ENCODE results near the gene MLPH. TPM values are rescaled to one million over a fixed set of nuclear protein-coding genes. Genes with fewer than 3 reads are reported as not detected.

The MLPH gene
- total RNA-seq, 1 donor from 2014 or later: not detected

DNA sequence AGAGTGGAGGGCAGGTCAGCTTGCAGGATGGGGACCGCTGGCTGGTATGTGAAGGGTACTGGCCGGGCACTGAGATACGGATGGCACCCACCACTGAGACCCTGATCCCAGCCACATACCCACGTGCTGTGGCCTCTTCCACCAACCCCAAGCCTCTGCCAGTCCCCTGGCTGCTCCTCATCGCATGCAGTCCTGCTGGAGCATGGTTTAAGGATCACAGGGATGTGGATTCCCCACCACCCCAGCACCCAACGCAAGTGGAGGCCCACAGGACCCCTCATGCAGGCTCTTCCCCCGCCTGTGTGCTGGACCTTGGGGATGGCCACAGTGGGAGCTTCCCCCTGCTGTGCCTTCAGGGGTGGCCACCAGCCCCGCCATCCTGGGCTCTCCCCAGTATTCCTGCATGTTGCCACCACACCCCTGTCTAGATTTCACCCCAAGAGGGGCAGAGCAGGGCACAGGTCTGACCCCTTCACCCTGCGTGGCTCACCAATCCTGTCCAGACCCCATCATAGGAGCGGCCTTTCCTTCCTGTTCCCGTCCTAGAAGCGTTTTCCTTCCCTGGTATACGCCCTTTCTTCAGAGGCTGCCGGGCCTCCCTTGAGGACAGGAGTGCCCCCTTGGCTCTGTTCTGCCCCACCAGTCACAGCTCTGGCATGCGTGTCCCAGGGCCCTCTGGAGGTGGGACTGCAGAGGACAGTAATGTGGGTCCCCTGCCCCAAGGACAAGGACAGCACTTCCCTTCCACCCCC is 18.3 kb downstream of the MLPH start:
- Histone ChIP-seq H3K27ac (ENCODE audit: low read depth, low read length) (no peak overlapping the region), H3K9me3 (ENCODE audit: control insufficient read depth in 3 of 3, low read length in 3 of 3) (no peaks in the 10 kb centered on the region), H3K27me3 (ENCODE audit: control insufficient read depth in 3 of 3, insufficient read depth in 3 of 3, low read length in 3 of 3) (peaks cover 0 to 2% (median 0%) of the 10 kb centered on the region in 3 donors), H3K4me1 (ENCODE audit: control insufficient read depth in 3 of 3, insufficient read depth in 3 of 3, low read length in 3 of 3) (peaks cover 0 to 15% (median 0%) of the 10 kb centered on the region in 3 donors), H3K36me3 (ENCODE audit: control insufficient read depth in 3 of 3, insufficient read depth in 3 of 3, low read length in 3 of 3) (no peaks in the 10 kb centered on the region), H3K4me3 (ENCODE audit: low read length in 3 of 3) (no peak overlapping the region), H3K9ac (ENCODE audit: low read depth in 1 of 3, low read length in 3 of 3) (no peak overlapping the region)

DNA sequence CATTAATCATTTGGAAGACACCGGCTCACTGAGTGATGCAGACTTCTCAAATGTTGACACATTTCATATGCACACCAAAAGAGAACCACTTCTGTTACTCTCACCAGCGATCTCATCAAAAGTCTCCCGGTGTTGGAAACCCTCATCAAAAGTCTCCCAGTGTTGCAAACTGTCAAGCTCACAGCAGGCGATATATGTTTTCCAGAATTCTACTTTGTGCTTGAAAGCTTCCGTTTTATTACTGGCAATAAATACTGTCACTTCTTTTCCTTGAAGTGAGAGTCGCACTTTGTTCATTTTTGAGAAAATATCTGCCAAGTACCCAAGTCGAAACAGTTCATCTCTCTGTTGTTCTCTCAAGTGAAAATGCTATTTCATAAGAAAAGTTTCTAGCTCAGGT is 20.5 kb downstream of the MLPH start:
- H3K27me3 ChIP-seq (ENCODE audit: control insufficient read depth in 3 of 3, insufficient read depth in 3 of 3, low read length in 3 of 3): peaks cover 0 to 2% (median 0%) of the 10 kb centered on the region in 3 donors
- no peaks in the 10 kb centered on the region for H3K36me3 ChIP-seq (ENCODE audit: control insufficient read depth in 3 of 3, insufficient read depth in 3 of 3, low read length in 3 of 3)
- peaks cover 2 to 14% (median 4%) of the 10 kb centered on the region in 3 donors for H3K4me1 ChIP-seq (ENCODE audit: control insufficient read depth in 3 of 3, insufficient read depth in 3 of 3, low read length in 3 of 3)
- H3K4me3 ChIP-seq (ENCODE audit: low read length in 3 of 3): no peak overlapping the region
- H3K9ac ChIP-seq (ENCODE audit: low read depth in 1 of 3, low read length in 3 of 3): no peak overlapping the region
- no peak overlapping the region for H3K27ac ChIP-seq (ENCODE audit: low read depth, low read length)
- H3K9me3 ChIP-seq (ENCODE audit: control insufficient read depth in 3 of 3, low read length in 3 of 3): no peaks in the 10 kb centered on the region

DNA sequence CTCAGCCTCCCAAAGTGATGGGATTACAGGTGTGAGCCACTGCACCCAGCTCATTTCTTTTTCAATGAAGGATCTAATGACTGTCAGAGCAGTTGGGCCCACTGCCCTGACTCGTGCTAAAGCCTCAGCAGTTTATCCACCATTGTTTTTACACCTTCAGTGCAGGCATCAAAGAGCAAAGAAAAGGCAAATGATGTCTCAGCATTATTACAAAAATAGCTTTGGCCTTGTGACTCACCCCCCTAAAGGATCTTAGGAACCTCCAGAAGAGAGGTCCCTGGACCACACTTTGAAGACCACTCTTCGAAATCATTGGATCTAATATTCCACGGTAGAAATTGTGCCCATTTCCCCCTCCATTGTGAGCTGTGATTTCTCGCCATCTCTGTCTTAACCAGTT is 21.3 kb downstream of the MLPH start:
- no peak overlapping the region for H3K9ac ChIP-seq (ENCODE audit: low read depth in 1 of 3, low read length in 3 of 3)
- H3K9me3 ChIP-seq (ENCODE audit: control insufficient read depth in 3 of 3, low read length in 3 of 3): no peaks in the 10 kb centered on the region
- no peak overlapping the region for H3K27ac ChIP-seq (ENCODE audit: low read depth, low read length)
- H3K36me3 ChIP-seq (ENCODE audit: control insufficient read depth in 3 of 3, insufficient read depth in 3 of 3, low read length in 3 of 3): no peaks in the 10 kb centered on the region
- H3K27me3 ChIP-seq (ENCODE audit: control insufficient read depth in 3 of 3, insufficient read depth in 3 of 3, low read length in 3 of 3): peaks cover 0 to 2% (median 0%) of the 10 kb centered on the region in 3 donors
- no peak overlapping the region for H3K4me3 ChIP-seq (ENCODE audit: low read length in 3 of 3)
- H3K4me1 ChIP-seq (ENCODE audit: control insufficient read depth in 3 of 3, insufficient read depth in 3 of 3, low read length in 3 of 3): peaks cover 10 to 21% (median 12%) of the 10 kb centered on the region in 3 donors

DNA sequence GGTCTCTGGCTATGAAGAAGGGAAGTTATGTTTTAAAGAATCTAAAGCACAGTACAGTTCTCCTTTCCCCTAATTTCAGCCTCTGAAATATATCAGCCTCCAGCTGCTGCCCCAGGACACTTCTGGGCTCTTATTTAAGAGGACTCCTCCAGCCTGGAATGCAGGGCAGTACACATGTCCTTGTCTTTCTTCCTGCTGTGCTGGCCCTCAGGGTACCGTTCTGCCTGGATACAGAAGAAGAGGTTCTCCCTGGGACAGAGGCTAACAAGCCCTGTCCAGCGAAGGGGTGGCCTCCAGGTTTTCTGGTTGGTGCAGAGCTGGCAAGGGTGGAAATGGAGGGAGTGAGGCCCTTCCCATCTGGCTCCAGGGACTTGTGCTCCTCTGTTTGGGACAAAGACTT is 22.1 kb downstream of the MLPH start:
- no peak overlapping the region for H3K27ac ChIP-seq (ENCODE audit: low read depth, low read length)
- no peak overlapping the region for H3K9ac ChIP-seq (ENCODE audit: low read depth in 1 of 3, low read length in 3 of 3)
- H3K9me3 ChIP-seq (ENCODE audit: control insufficient read depth in 3 of 3, low read length in 3 of 3): no peaks in the 10 kb centered on the region
- peaks cover 16 to 29% (median 17%) of the 10 kb centered on the region in 3 donors for H3K4me1 ChIP-seq (ENCODE audit: control insufficient read depth in 3 of 3, insufficient read depth in 3 of 3, low read length in 3 of 3)
- no peak overlapping the region for H3K4me3 ChIP-seq (ENCODE audit: low read length in 3 of 3)
- H3K36me3 ChIP-seq (ENCODE audit: control insufficient read depth in 3 of 3, insufficient read depth in 3 of 3, low read length in 3 of 3): no peaks in the 10 kb centered on the region
- H3K27me3 ChIP-seq (ENCODE audit: control insufficient read depth in 3 of 3, insufficient read depth in 3 of 3, low read length in 3 of 3): peaks cover 0 to 2% (median 0%) of the 10 kb centered on the region in 3 donors

DNA sequence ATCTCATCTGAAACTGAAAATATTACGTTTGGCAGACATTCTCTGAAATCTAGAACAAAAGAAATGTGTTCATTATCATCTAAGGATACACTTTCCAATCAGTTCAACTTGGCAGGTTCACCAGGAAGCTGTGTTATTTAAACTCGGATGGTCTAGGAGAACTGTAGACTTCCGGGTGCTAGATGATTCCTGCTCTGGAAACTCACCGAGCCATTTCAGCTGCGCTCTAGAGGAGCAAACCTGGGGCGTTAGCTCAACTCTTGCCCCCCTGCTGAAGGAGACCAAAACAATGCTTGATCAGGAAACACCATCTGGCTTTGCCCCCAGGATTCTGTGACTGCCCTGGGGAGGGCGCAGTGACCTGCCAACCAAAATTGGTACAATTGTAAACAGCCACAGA is 22.9 kb downstream of the MLPH start:
- Histone ChIP-seq H3K9me3 (ENCODE audit: control insufficient read depth in 3 of 3, low read length in 3 of 3) (no peaks in the 10 kb centered on the region), H3K36me3 (ENCODE audit: control insufficient read depth in 3 of 3, insufficient read depth in 3 of 3, low read length in 3 of 3) (no peaks in the 10 kb centered on the region), H3K4me1 (ENCODE audit: control insufficient read depth in 3 of 3, insufficient read depth in 3 of 3, low read length in 3 of 3) (peaks cover 19 to 37% (median 25%) of the 10 kb centered on the region in 3 donors), H3K27ac (ENCODE audit: low read depth, low read length) (no peak overlapping the region), H3K4me3 (ENCODE audit: low read length in 3 of 3) (no peak overlapping the region), H3K27me3 (ENCODE audit: control insufficient read depth in 3 of 3, insufficient read depth in 3 of 3, low read length in 3 of 3) (peaks cover 0 to 2% (median 0%) of the 10 kb centered on the region in 3 donors), H3K9ac (ENCODE audit: low read depth in 1 of 3, low read length in 3 of 3) (no peak overlapping the region)

DNA sequence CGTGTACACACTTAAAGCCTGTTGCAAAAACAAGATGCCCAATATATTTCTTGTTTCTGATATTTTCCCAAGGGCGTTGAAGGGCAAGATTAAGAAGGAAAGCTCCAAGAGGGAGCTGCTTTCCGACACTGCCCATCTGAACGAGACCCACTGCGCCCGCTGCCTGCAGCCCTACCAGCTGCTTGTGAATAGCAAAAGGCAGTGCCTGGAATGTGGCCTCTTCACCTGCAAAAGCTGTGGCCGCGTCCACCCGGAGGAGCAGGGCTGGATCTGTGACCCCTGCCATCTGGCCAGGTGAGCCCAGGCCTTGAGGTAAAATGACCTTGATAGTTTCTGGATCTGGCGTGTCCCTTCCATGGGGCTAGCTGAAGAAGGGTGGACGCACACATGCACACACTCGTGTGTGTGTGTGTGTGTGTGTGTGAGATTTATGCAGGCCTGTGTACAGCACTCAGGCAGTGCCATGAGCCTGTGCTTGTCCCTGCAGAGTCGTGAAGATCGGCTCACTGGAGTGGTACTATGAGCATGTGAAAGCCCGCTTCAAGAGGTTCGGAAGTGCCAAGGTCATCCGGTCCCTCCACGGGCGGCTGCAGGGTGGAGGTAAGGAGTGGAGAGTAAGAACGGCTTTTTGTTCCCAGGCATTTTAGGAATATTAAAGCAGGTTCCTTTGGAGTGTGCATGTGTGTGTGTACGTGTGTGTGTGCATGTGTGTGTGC is 23.6 kb downstream of the MLPH start:
- H3K9ac ChIP-seq (ENCODE audit: low read depth in 1 of 3, low read length in 3 of 3): no peak overlapping the region
- H3K27ac ChIP-seq (ENCODE audit: low read depth, low read length): no peak overlapping the region
- H3K4me3 ChIP-seq (ENCODE audit: low read length in 3 of 3): no peak overlapping the region
- H3K36me3 ChIP-seq (ENCODE audit: control insufficient read depth in 3 of 3, insufficient read depth in 3 of 3, low read length in 3 of 3): no peaks in the 10 kb centered on the region
- H3K4me1 ChIP-seq (ENCODE audit: control insufficient read depth in 3 of 3, insufficient read depth in 3 of 3, low read length in 3 of 3): peaks cover 19 to 41% (median 32%) of the 10 kb centered on the region in 3 donors
- peaks cover 0 to under 1% (median 0%) of the 10 kb centered on the region in 3 donors for H3K27me3 ChIP-seq (ENCODE audit: control insufficient read depth in 3 of 3, insufficient read depth in 3 of 3, low read length in 3 of 3)
- H3K9me3 ChIP-seq (ENCODE audit: control insufficient read depth in 3 of 3, low read length in 3 of 3): no peaks in the 10 kb centered on the region

DNA sequence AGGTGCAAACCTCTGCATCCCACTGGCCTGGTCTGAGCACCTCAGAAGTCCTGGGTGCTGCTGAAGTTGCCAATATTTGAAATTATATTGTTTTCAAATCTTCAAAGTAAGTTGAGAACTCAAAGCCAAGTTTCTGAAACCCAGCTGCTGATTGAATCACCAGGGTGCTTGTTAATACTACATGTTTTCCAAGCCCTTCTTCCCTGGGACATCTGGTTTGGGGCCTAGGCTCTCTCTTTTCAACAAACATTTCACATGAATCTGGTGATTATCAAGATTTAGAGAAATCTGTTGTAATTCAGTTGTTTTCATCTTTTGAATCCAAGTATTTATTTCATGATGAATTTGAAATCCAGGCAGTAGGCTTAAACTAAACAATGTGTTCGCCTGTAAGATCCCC is 24.4 kb downstream of the MLPH start:
- Histone ChIP-seq H3K4me1 (ENCODE audit: control insufficient read depth in 3 of 3, insufficient read depth in 3 of 3, low read length in 3 of 3) (peaks cover 19 to 44% (median 35%) of the 10 kb centered on the region in 3 donors), H3K4me3 (ENCODE audit: low read length in 3 of 3) (no peak overlapping the region), H3K27ac (ENCODE audit: low read depth, low read length) (no peak overlapping the region), H3K27me3 (ENCODE audit: control insufficient read depth in 3 of 3, insufficient read depth in 3 of 3, low read length in 3 of 3) (no peaks in the 10 kb centered on the region), H3K36me3 (ENCODE audit: control insufficient read depth in 3 of 3, insufficient read depth in 3 of 3, low read length in 3 of 3) (no peaks in the 10 kb centered on the region), H3K9me3 (ENCODE audit: control insufficient read depth in 3 of 3, low read length in 3 of 3) (no peaks in the 10 kb centered on the region), H3K9ac (ENCODE audit: low read depth in 1 of 3, low read length in 3 of 3) (no peak overlapping the region)

DNA sequence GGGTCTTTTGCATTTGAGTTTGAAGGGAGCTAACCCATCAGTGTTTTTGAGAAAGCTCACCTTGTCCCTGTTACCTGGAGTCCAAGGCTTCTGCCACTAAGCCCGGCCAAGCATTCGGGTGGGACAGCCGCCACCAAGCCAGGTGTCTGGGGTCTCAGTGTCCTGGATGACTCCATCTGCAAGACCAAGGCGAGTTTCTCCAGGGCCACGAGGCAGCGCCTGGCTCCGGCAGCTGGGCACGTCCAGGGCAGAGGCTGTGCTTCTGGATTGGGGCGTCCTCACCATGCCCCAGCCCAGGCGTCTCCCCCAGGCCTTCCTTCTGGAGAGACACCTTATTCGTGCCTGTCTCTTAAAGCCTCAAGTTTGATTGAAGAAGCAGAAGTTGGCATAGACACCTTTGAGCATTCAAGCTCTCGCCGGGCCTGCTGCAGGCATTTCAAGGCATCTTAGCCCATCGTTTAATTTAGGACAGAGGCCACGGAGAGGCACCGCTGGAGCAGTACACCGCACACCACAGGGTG is 24.9 kb downstream of the MLPH start:
- Histone ChIP-seq H3K4me1 (ENCODE audit: control insufficient read depth in 3 of 3, insufficient read depth in 3 of 3, low read length in 3 of 3) (peaks cover 19 to 44% (median 35%) of the 10 kb centered on the region in 3 donors), H3K27me3 (ENCODE audit: control insufficient read depth in 3 of 3, insufficient read depth in 3 of 3, low read length in 3 of 3) (no peaks in the 10 kb centered on the region), H3K9me3 (ENCODE audit: control insufficient read depth in 3 of 3, low read length in 3 of 3) (no peaks in the 10 kb centered on the region), H3K9ac (ENCODE audit: low read depth in 1 of 3, low read length in 3 of 3) (peak overlapping the region in 1 of 3 donors; percentile 60), H3K27ac (ENCODE audit: low read depth, low read length) (no peak overlapping the region), H3K36me3 (ENCODE audit: control insufficient read depth in 3 of 3, insufficient read depth in 3 of 3, low read length in 3 of 3) (no peaks in the 10 kb centered on the region), H3K4me3 (ENCODE audit: low read length in 3 of 3) (no peak overlapping the region)

DNA sequence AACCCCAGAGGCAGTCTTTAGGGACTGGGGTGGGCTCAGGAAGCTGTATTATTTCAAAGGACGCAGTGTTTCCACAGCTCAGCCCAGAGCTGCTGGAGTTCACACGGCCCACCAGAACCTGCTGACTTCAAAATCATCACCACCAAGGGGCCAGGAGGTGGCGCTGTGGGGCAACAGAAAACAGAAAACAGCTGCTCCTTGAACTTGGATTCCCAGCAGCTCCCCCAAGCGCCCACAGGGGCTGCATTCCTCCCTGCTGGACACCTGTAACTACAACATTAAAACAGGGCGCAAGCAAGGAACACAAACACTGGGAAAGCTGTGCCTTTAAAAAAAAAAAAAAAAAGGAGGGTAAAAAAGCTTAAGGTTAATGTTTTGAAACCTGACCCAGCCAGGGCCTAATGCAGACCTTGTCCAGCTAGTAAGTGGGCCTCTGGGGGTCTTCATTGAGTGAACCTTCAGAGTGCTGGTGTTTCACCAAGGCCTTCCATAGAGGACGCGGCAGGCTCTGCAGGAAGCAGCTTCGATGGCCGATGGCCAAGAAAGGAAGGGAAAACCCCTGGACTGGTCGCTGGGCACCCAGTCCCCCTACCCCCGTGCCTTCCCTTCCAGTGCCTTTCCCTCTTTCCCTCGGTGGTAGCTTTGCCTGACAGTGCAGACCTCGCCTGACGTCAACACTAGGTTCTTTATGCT is 25.9 kb downstream of the MLPH start:
- peaks cover 19 to 44% (median 35%) of the 10 kb centered on the region in 3 donors for H3K4me1 ChIP-seq (ENCODE audit: control insufficient read depth in 3 of 3, insufficient read depth in 3 of 3, low read length in 3 of 3)
- H3K27ac ChIP-seq (ENCODE audit: low read depth, low read length): peak overlapping the region; percentile 60
- H3K27me3 ChIP-seq (ENCODE audit: control insufficient read depth in 3 of 3, insufficient read depth in 3 of 3, low read length in 3 of 3): no peaks in the 10 kb centered on the region
- peak overlapping the region in 2 of 3 donors; percentile 4 to 49 for H3K4me3 ChIP-seq (ENCODE audit: low read length in 3 of 3)
- H3K9me3 ChIP-seq (ENCODE audit: control insufficient read depth in 3 of 3, low read length in 3 of 3): no peaks in the 10 kb centered on the region
- peak overlapping the region in 2 of 3 donors; percentile 57 to 66 for H3K9ac ChIP-seq (ENCODE audit: low read depth in 1 of 3, low read length in 3 of 3)
- H3K36me3 ChIP-seq (ENCODE audit: control insufficient read depth in 3 of 3, insufficient read depth in 3 of 3, low read length in 3 of 3): no peaks in the 10 kb centered on the region
